Right hindlimb (tissue), 1 donor: Measurements from ENCODE around the gene TRAPPC12.
"Not testable (repeated sequence)": the region's sequence is repeated elsewhere in the genome, so short reads cannot be mapped to it uniquely, and the experiment has no call there.

Experiments
- DNase-seq: peaks from one replicate; pipeline ENCODE4 v3.0.0-alpha.2; 2018

TRAPPC12 gene

GRCh38 chr2:3433776-3434400 is 54.4 kb downstream of the TRAPPC12 start:
- no peak for DNase-seq

- DNase-seq: no peak
Measured at GRCh38 chr2:3434654-3435053, 55.2 kb downstream of the TRAPPC12 start.

GRCh38 chr2:3435445-3435844 is 56.0 kb downstream of the TRAPPC12 start:
- DNase-seq: no peak

GRCh38 chr2:3440477-3440876 is 61.0 kb downstream of the TRAPPC12 start:
- DNase-seq: no peak

GRCh38 chr2:3441465-3441864 is 62.0 kb downstream of the TRAPPC12 start:
- DNase-seq: no peak

- DNase-seq: no peak
Measured at GRCh38 chr2:3442185-3442584, 62.7 kb downstream of the TRAPPC12 start.

GRCh38 chr2:3443083-3443482 is 63.6 kb downstream of the TRAPPC12 start:
- DNase-seq: no peak

- DNase-seq: no peak
Measured at GRCh38 chr2:3443506-3444084, 64.1 kb downstream of the TRAPPC12 start.

- DNase-seq: no peak
Measured at GRCh38 chr2:3445891-3446290, 66.4 kb downstream of the TRAPPC12 start.

- DNase-seq: no peak
Measured at GRCh38 chr2:3446381-3446780, 66.9 kb downstream of the TRAPPC12 start.

- not testable (repeated sequence) for DNase-seq
Measured at GRCh38 chr2:3447186-3447585, 67.7 kb downstream of the TRAPPC12 start.

GRCh38 chr2:3447789-3448317 is 68.4 kb downstream of the TRAPPC12 start:
- DNase-seq: no peak

- DNase-seq: not testable (repeated sequence)
Measured at GRCh38 chr2:3448441-3448911, 69.0 kb downstream of the TRAPPC12 start.

GRCh38 chr2:3449086-3449485 is 69.6 kb downstream of the TRAPPC12 start:
- no peak for DNase-seq

GRCh38 chr2:3449936-3450335 is 70.4 kb downstream of the TRAPPC12 start:
- DNase-seq: no peak

GRCh38 chr2:3450385-3451010 is 71.0 kb downstream of the TRAPPC12 start:
- no peak for DNase-seq

- no peak for DNase-seq
Measured at GRCh38 chr2:3451169-3451568, 71.7 kb downstream of the TRAPPC12 start.

GRCh38 chr2:3451926-3452671 is 72.6 kb downstream of the TRAPPC12 start:
- no peak for DNase-seq

- no peak for DNase-seq
Measured at GRCh38 chr2:3453190-3453999, 73.9 kb downstream of the TRAPPC12 start.

- DNase-seq: not testable (repeated sequence)
Measured at GRCh38 chr2:3454005-3454404, 74.5 kb downstream of the TRAPPC12 start.

GRCh38 chr2:3454802-3455201 is 75.3 kb downstream of the TRAPPC12 start:
- DNase-seq: no peak

- DNase-seq: no peak
Measured at GRCh38 chr2:3456125-3456524, 76.6 kb downstream of the TRAPPC12 start.
